Peyer's patch (tissue), 4 donors: ENCODE measurements around the gene ARAF.

Source experiments
- CTCF ChIP-seq, 6 experiments: fragments of 450-650 bp in 4 of 6; fragments of 200-600 bp in 2 of 6; sonication (generic) in 1 of 6; IDR thresholded peaks; one replicate each; pipeline ENCODE4 v1.5.1; 2017 to 2019; ENCODE audit warnings: antibody characterized with exemption in 6 of 6, mild to moderate bottlenecking in 3 of 6, moderate library complexity in 1 of 6
- POLR2A ChIP-seq, 2 donors: fragments of 450-650 bp; IDR thresholded peaks; one replicate each; pipeline ENCODE4 v1.5.1; 2017; ENCODE audit warnings: antibody characterized with exemption in 2 of 2, mild to moderate bottlenecking in 2 of 2, moderate library complexity in 2 of 2

- no peak for TF ChIP-seq CTCF (IDR thresholded peaks at IDR 0.05)
- TF ChIP-seq POLR2A (IDR thresholded peaks at IDR 0.05), result no peak
These were observed 21.0 kb downstream of the ARAF start, which contains the start of gene TIMP1 for GRCh38 chrX:47581731-47582647.
